ENCODE data around the gene CBLIF.

- TF ChIP-seq CTCF (IDR thresholded peaks at IDR 0.05; ENCODE audit: low read depth, low read length, poor library complexity, severe bottlenecking): no peak
- TF ChIP-seq EZH2phosphoT487 (IDR thresholded peaks at IDR 0.05; ENCODE audit: borderline replicate concordance, low read length): no peak
Observed at GRCh38 chr11:59854871-59855270, 9.6 kb upstream of the CBLIF start.
